Cardiac septum (tissue), 1 donor: ENCODE measurements around the gene ARAP1. TPM values are rescaled to one million over a fixed set of nuclear protein-coding genes. Genes with fewer than 3 reads are reported as not detected.

Experiments used
- microRNA-seq: library from miRNA; unstranded; fragments of <30 nt; microRNA quantifications from one replicate; pipeline ENCODE4 v1.2.0, GENCODE V29; 2020
- total RNA-seq: library from RNA; stranded (reverse); fragmentation: NEBNext Ultra II Directional; extraction: Animal tissue kit (Norgen Biotek cat#: 25700); gene quantifications from one replicate; pipeline ENCODE4 v1.2.1, GENCODE V29; 2021
- donor health status: DM: no; HTN: no; CAD: no.

ARAP1 gene
- total RNA-seq, 1 donor from 2014 or later, result 46.3 TPM

Small RNAs within 50 kb of the gene (microRNA-seq; reads per million reads assigned to microRNA genes)
- gene MIR4692, result not detected

Other genes with a start within 250 kb of the ARAP1 start
- gene PDE2A, start 78.0 kb downstream of the ARAP1 start, total RNA-seq, result 28.8 TPM
- gene STARD10, start 41.6 kb upstream of the ARAP1 start, total RNA-seq, result 45.2 TPM
- gene ATG16L2, start 62.0 kb upstream of the ARAP1 start, total RNA-seq, result 21.4 TPM